Jurkat, Clone E6-1 (cell line): ENCODE measurements around the gene PROP1. TPM values are rescaled to one million over a fixed set of nuclear protein-coding genes. Genes with fewer than 3 reads are reported as not detected.
"Not testable (repeated sequence)": the region's sequence is repeated elsewhere in the genome, so short reads cannot be mapped to it uniquely, and the experiment has no call there.

Experiments
- DNase-seq: peaks from one replicate; pipeline ENCODE4 v3.0.0-alpha.2; 2011; ENCODE audit warnings: low read depth, low spot score
- H3K4me3 ChIP-seq: 2 replicates; pipeline ENCODE4 v1.5.1; 2011; ENCODE audit warnings: mild to moderate bottlenecking, low read length, control low read depth, moderate library complexity
- polyA plus RNA-seq: library from polyadenylated mRNA; unstranded; fragments of >200 nt; gene quantifications from one replicate; pipeline ENCODE4 v1.2.1, GENCODE V29; 2012; ENCODE audit warnings: missing spikeins; ENCODE audit not compliant: insufficient read length, insufficient read depth

The PROP1 gene
- polyA plus RNA-seq: not detected

- DNase-seq: no peak
- no peak within 1 kb of the TSS for H3K4me3 ChIP-seq
These were observed at the start of gene PROP1 for GRCh38 chr5:177995691-177996595. TSS of gene PROP1 (minus strand) at chr5:177996242. CDS start at chr5:177995933, 309 bp downstream.

GRCh38 chr5:178019379-178020030 is 23.5 kb upstream of the PROP1 start:
- H3K4me3 ChIP-seq, DNase-seq: not testable (repeated sequence)

- DNase-seq, H3K4me3 ChIP-seq: not testable (repeated sequence)
These were observed 16.7 kb upstream of the PROP1 start for GRCh38 chr5:178012758-178013157.

GRCh38 chr5:178011816-178012554 is 15.9 kb upstream of the PROP1 start:
- not testable (repeated sequence) for H3K4me3 ChIP-seq, DNase-seq

- H3K4me3 ChIP-seq, DNase-seq: not testable (repeated sequence)
These were observed 11.2 kb upstream of the PROP1 start for GRCh38 chr5:178007272-178007671.

GRCh38 chr5:178006536-178007231 is 10.6 kb upstream of the PROP1 start:
- not testable (repeated sequence) for H3K4me3 ChIP-seq, DNase-seq

GRCh38 chr5:178006181-178006535 is 10.1 kb upstream of the PROP1 start:
- not testable (repeated sequence) for DNase-seq, H3K4me3 ChIP-seq

- no peak for DNase-seq
- no peak overlapping the region for H3K4me3 ChIP-seq
These were observed 1.8 kb upstream of the PROP1 start for GRCh38 chr5:177997846-177998245.

GRCh38 chr5:177997319-177997670 is 1.3 kb upstream of the PROP1 start:
- no peak for DNase-seq
- H3K4me3 ChIP-seq: no peak overlapping the region

GRCh38 chr5:177996660-177997318 is 747 bp upstream of the PROP1 start:
- DNase-seq: no peak
- H3K4me3 ChIP-seq: no peak overlapping the region

- no peak overlapping the region for H3K4me3 ChIP-seq
- DNase-seq: no peak
These were observed 1.4 kb downstream of the PROP1 start for GRCh38 chr5:177994561-177995190.

- H3K4me3 ChIP-seq: no peak overlapping the region
- DNase-seq: no peak
These were observed 2.0 kb downstream of the PROP1 start for GRCh38 chr5:177994063-177994462.

- no peak for DNase-seq
- H3K4me3 ChIP-seq: no peak overlapping the region
These were observed 3.6 kb downstream of the PROP1 start for GRCh38 chr5:177992466-177992865.

- H3K4me3 ChIP-seq: no peak overlapping the region
- DNase-seq: no peak
These were observed 6.9 kb downstream of the PROP1 start for GRCh38 chr5:177988989-177989625.

- H3K4me3 ChIP-seq: no peak overlapping the region
- DNase-seq: no peak
These were observed 8.7 kb downstream of the PROP1 start for GRCh38 chr5:177987326-177987725.

GRCh38 chr5:177985430-177986040 is 10.5 kb downstream of the PROP1 start:
- no peak for DNase-seq
- H3K4me3 ChIP-seq: no peak overlapping the region

GRCh38 chr5:177984584-177985206 is 11.3 kb downstream of the PROP1 start:
- DNase-seq: no peak
- no peak overlapping the region for H3K4me3 ChIP-seq
